HG02588 (cell line): ENCODE results near the gene GAS7.
"Not testable (repeated sequence)": the region's sequence is repeated elsewhere in the genome, so short reads cannot be mapped to it uniquely, and the experiment has no call there.

Experiments
- ATAC-seq: cut with Tn5 transposase; IDR thresholded peaks from one replicate; pipeline ENCODE4 v1.9.1; 2021; ENCODE audit warnings: mild to moderate bottlenecking, moderate library complexity; ENCODE audit not compliant: unreplicated experiment

GAS7 gene

DNA sequence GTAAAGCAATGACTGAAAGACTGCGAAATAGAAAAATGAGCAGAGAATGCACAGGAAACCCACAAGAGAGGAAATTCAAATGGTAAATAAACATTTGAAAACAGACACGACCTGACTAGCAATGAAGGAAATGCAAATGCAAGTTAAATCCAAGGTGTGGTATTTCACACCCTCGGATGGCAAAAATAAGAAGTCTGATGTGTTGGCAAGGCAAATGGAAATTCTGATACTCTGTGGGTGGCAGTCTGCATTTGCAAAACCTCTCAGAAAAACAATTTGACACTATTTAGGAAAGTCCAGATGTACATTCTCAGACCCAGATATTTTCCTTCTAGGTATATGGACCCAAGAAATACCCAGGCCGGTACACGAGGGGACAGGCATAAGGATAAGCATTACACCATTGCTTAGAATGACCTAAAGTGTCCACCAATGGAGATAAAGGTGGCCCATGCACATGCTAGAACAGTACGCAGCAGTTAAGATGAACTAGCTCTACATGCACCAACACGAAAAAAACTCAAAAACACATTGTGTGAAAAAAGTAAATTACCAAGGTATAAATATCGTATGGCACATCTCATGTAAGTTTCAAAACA is 116.7 kb downstream of the GAS7 start:
- no peak for ATAC-seq

DNA sequence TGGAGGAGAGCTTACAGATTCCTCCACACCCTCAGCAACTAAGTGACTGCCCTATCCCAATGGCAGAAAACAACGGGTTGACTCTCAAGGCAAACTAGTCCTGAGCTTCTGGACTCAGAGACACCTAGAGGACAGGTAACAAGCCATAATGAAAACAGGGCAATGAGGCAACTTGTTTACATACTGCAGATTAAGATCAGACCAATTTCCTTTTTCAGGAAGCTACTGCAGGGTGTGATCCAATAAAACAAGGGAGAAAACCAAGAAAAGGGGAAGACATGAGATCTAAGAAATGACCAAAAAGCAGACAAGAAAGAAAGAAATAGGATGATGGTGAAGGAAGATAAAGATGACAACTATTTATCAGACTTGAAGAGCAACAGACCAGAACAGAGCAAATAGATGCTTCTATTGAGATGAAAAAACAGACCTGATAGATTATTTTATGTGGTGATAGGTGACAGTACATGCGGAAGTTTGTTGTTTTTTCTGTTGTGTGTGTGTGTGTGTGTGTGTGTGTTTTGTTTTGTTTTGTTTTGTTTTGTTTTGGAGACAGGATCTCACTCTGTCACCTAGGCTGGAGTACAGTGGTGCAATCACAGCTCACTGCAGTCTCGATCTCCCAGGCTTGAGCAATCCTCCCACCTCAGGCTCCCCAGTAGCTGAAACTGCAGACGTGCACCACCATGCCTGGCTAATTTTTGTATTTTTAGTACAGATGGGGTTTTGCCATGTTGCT is 120.7 kb downstream of the GAS7 start:
- no peak for ATAC-seq

DNA sequence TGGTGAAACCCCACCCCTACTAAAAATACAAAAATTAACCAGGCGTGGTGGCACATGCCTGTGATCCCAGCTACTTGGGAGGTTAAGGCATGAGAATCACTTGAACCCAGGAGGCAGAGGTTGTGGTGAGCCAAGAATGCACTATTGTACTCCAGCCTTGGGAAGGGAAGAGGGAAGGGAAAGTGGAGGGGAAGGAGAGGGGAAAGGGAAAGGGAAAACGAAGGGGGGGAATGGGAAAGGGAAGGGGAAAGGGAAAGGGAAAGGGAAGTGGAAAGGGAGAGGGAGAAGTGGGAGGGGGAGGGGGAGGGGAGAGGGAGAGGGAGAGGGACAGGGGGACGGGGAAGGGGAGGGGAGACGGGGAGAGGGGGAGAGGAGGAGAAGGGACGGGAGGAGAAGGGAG is 122.5 kb downstream of the GAS7 start:
- no peak for ATAC-seq

DNA sequence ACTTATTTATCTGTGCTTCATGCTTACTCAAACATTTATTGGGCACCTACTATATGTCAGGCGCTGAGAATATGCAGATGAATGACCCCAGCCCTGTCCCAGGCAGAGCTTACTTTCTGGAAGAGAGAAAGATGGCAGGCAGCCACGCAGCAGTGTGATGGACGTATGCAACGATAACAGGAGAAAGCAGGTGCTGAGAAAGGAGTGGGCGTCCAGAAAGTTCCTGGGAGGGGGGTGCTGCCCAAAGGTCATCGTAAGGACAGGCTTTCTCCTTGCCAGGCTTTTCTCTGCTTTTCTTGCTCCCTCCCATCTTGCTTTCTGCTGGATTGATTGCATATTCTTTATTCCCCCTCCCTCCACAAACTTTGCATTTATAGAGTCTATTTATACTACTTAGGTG is 124.5 kb downstream of the GAS7 start:
- ATAC-seq = no peak

DNA sequence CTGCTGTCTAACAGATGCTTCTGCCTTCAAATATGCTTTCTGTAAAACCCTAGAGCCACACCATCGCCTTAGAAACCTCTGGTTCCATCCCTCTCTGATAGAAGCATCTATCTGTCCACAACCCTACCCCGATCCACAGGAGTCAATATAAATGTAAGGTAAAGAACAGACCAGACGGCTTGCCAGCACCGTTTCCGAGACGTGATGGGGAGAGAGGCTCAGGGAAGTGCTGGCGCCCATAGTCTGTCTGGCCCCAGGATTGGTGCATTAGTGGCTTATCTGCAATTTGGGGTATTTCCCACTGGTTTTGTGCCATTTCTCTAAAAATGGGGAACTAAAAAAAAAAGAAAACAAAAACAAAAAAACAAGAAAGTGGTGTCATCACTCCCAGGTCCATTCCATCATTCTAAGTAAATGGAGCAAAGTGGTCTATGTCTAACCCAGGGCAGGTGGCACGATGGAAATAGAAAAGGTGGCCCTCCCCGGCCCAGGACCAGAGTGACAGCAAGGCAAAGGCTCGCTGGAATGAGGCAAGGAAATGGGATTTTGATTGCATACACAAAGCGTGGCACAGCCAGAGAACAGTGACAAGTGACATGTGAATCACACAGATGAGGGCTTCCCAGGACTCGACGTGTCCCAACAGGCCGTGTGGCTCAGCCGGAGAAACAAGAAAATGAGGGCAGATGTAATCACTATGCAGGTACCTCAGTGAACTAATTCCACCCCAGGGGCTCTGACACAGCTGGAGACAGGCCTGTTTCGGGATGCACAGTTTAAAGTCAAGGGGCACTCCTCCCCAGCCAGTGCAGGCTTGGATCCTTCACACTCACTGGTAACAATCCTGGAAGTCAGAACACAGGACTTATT is 125.6 kb downstream of the GAS7 start:
- ATAC-seq = no peak

DNA sequence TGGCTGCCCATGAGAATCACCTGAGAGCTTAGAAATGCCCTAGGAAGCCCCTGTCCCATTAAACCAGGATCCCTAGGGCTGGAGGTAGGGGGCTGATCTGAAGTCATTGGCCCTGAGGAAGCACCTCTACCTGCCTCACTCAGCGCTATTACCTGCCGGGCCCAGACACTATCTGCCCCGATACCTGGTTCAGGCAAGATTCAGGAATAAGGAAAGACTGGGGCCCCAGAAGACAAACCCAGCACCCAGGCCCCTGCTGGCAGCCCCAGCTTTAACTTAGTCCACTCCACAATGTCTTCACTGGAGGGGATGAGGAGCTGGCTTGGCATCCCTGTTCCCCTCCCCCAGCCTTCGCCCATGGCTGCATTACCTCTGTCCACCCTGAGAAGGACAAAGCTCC is 126.3 kb downstream of the GAS7 start:
- no peak for ATAC-seq

DNA sequence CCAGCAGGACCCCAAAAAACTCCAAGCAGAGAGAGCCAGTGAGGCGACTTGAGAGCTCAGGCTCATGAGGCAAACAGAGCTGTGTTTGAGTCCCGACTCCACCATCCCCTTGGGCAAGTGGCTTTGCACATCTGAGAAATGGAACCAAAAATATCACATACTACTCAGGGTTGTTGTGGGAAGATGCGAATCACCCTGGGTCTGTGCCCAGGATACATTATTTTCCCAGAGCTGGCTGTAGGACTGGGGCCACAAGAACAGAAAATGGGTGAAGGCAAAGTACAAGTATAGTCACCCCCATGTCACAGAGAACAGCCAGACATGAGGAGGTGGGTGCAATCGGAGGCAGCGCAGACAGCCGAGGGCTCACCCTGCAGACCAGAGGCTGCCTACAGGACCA is 127.3 kb downstream of the GAS7 start:
- no peak for ATAC-seq

DNA sequence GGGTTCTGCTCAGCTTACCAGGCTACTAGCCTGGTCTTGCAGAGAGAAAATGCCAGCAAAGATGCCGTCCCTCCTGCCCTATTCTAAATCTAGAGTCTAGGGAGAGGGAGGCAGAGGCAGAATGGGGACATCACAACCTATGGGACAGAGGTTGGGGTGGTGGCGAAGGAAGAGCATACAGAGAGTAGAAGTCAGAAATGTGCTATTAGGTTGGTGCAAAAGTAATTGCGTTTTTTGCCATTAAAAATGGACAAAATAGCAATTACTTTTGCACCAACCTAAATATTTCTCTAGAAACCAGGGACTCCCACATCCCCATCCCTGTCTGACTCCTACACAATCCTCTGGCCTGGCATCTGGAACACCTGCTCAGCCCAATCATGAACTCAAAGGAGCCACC is 127.7 kb downstream of the GAS7 start:
- no peak for ATAC-seq

DNA sequence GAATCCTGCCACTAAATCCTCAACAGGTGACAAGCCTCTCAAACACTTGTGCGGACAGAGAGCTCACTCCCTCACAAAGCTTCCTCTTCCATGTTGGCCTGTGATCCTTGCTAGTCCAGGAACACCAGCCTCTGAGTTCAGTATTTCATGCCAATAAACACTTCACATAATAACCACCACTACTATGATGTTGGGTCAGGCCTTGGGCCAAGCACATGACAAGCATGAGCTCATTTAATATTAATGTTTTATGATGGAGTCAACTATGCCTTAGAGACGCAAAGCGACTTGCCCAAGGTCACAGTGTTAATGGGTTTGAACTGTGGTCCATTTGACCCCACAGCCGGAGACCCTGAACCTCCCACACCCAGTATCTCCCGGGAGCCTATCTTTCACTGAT is 129.1 kb downstream of the GAS7 start:
- ATAC-seq = no peak

DNA sequence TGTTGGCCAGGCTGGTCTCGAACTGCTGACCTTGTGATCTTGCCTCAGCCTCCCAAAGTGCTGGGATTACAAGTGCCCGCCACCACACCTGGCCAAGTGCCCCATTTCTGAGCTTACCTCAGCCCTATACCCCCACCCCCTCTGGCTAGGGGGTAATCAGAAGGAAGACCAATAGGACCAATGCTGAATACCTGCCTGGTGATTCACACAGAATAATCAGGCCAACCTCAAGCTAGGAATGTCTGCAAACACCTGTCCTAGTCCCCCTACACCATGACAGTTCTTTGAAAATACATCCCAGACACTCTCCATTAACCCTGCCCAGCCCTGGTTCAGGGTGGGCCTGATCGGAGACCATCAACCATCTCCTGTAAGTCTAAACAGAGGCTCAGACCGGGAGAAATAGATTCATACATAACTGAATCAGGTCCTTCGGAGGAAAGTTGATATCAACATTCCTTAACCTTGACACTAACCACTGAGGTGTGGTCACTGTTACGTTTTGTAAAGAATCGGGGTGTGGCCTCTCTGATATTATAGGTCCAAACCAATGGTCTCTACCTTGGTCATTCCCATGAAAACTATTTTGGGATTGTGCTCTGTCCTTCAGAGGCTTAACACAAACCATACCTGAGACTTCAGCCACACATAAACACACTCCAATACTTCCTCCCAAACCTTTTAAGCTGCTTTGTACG is 130.8 kb downstream of the GAS7 start:
- ATAC-seq = no peak

DNA sequence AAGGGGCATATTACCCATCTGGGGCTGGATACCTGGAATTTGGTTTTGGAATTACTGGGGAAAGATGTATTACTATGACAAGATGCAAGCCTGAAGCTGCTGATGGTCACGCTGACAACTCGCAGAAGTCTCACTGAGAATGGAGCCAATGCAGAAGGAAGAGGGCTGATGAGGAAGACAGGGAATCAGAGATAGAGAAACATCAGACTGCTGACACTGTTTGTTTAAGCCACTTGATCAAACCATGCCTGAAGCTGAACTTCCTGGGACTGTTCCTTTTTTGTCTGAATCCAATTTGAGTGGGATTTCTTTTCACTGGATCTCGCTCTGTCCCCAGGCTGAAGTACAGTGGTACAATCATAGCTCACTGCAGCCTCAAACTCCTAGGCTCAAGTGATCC is 133.9 kb downstream of the GAS7 start:
- ATAC-seq = no peak

DNA sequence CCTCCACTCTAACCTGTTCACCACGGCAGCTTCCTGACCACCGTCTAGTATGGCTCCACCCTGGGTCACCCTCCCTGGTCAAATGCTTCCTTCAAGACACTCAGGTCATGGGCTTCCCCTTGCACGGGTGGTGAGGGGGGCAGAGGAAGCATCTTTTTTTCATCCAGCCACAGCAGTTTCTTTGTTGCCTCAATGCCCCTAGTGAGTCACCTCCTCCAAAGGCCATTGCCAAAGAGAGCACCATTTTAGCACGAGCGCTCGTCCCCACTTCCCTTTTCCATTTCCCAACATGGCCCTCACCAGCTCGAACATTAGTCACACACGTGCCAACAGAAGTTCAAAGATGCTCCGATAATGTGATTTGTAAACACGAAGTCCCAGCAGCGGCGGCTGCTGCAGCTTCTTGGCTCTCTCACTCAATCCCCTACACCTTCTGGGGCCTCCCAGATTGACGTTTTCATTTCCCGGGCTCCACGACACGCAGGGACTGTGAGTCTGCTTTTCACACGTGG is 134.6 kb downstream of the GAS7 start:
- no peak for ATAC-seq

DNA sequence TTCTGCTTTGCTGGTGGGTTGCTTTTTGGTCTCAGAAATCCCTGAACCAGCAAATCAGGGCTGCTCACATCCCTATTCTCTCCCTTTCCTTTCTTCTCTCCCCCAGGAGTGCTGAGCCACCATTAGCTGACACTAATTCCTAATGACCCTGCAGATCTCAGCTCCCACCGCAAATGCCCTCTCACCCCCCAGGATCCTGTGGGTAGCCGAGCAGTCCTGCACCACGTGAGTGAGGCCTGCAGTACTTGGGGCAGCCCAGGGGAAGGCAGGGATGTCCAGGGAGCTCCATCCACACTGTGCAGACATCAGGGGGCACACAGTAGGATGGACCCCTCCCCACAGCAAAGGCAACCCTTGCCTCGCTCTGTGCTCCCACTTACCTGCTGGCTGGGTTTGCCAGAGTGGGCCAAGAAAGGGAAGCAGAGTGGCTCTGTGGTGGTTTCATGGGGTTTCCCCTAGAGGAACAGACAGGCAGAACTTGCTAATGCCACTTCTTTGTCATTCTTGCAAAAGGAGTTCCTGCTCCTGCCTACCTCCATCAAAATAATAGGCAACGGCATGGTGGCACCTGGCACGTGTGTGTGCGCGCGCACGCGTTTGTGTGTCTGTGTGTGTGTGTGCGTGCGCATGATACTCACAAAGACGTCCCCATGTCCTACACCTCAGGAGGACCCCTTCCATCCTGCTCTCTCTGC is 135.6 kb downstream of the GAS7 start:
- ATAC-seq = peak; percentile 31

DNA sequence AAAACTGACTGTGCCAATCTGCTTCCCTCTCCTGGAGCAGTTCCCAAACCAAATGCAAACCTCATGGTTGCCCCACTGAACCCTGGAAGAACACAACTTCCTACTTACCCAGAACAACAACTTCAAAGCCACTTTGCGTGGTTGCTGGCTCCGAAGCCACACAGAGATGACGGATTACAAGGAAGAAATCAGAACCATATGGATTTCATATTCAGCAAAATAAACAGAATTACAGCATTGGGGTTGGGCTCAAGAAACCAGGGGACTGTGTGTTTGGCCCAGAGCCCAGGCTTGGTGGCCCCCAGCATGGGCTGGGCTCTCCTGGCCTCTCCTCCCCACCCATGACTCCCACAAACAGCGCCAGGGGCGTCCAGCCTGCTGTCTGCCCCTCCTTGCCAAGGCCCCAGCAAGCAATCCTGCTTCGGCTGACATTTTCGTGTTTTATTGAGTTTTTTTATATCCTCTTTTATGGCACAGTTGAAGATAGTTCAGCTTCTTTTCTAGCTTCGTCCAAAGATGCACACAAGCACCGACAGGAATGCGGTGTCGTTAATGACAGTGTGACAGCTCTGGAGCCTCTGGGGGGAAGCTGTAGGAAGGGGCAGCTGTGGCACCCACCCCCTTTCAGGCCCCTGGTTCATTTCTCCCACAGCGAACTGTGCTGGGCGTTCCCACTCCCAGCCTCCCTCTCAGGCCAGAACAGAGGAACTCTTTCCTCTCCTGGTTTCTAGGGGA is 137.1 kb downstream of the GAS7 start:
- ATAC-seq = no peak

DNA sequence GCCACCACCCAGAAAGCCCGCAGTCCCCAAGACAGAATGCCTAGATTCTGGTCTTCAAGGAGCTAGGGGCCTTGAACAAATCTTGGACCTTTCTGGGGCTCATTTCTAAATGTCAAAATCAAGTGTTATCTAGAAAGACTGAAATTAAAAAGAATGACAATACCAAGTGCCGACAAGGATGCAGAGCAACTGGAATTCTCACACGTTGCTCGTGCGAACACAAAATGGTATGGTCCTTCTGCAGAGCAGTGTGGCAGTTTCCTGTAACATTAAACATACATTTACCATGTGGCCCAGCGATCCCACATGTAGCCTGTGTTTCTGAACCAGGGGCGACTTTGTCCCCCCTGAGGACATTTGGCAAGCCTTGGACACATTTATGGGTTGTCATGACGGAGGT is 137.9 kb downstream of the GAS7 start:
- no peak for ATAC-seq

DNA sequence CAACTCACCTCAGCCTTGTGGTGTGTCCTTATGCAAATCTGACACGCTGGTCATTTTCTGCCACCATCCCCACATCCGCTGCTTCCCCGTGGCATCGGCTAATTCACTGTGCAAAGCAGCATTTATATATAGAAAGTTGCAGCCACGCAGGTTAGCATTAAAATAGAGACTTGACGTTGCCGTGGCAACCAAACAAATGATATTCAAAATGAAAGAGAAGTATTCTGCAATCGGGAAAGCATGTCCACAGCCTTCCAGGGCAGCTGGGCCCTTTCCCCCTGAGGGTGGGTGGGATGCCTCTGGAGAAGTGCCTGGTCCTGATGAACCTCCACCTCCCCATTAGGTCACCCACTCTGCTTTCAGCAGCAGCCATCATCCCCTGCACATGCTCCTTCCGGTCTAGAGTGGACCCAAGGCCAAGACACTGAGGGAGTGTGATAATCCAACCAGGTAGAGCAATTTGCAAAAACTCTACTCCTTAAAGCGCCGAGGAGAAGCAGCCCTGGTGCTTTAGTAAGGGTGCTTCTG is 138.7 kb downstream of the GAS7 start:
- peak; percentile 77 for ATAC-seq

DNA sequence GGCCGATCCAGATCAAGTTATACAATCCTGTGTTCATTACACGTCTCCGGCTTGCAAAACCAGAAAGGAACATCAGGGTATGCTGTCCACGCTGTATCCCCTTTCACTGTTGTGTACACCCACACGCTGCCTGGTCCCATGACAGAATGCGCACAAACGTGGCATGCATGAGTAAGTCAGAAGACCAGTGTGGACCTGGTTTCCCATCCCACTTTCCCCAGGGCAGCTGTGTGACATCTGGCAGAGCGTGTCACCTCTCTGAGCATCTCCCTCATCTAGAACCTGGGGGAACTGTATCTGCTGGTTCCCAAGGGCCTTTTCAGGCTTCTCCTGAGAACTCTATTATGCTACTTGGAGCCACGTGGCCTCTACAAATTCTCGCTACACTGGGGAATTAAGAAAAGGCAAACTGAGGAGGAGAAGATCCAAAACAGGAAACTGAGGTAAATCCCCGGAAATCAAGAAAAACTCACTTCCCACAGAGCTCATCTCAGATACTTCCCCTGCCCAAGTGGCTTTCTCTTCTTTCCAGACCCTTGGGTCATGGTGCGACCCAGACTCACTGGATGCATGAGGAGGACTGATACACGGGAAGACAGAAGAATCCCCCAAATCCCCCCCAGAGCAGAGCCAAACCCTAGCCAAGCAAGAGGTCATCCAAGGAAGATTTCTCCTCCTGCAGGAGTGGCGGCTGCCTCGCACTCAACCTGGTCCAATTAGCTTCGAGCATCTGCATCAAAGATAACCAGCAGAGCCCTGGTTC is 139.3 kb downstream of the GAS7 start:
- ATAC-seq = peak; percentile 21

DNA sequence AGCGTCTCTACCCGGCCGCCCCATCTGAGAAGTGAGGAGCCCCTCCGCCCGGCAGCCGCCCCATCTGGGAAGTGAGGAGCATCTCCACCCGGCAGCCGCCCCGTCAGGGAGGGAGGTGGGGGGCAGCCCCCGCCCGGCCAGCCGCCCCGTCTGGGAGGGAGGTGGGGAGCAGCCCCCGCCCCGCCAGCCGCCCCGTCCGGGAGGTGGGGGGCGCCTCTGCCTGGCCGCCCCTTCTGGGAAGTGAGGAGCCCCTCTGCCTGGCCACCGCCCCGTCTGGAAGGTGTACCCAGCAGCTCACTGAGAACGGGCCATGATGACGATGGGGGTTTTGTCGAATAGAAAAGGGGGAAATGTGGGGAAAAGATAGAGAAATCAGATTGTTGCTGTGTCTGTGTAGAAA is 140.9 kb downstream of the GAS7 start:
- not testable (repeated sequence) for ATAC-seq
